A549 (cell line): Measurements from ENCODE around the gene KIAA0753.

ENCODE experiments used
- PBX3 ChIP-seq: IDR thresholded peaks from 2 replicates; pipeline ENCODE4 v1.6.1; 2012
- POLR2AphosphoS2 ChIP-seq: conservative IDR thresholded peaks from 2 replicates; pipeline ENCODE4 v1.6.1; 2012; ENCODE audit warnings: low read length, improper control_type of control experiment, inconsistent platforms
- ZFP36 ChIP-seq: fragments of 450-650 bp; IDR thresholded peaks from 2 replicates; pipeline ENCODE4 v1.6.1; 2014; ENCODE audit warnings: borderline replicate concordance; ENCODE audit not compliant: partially characterized antibody

- TF ChIP-seq POLR2AphosphoS2 (no peak), ZFP36 (no peak), PBX3 (no peak)
Measured at GRCh38 chr17:6596081-6596480, 44.4 kb downstream of the KIAA0753 start.
